NCI-H2196 (cell line): ENCODE results near the gene PTTG1IP2.

Experiments used
- DNase-seq: peaks from one replicate; lab custom pipeline; 2025; ENCODE audit not compliant: unreplicated experiment; lab: John Stamatoyannopoulos, UW

PTTG1IP2 gene

DNA sequence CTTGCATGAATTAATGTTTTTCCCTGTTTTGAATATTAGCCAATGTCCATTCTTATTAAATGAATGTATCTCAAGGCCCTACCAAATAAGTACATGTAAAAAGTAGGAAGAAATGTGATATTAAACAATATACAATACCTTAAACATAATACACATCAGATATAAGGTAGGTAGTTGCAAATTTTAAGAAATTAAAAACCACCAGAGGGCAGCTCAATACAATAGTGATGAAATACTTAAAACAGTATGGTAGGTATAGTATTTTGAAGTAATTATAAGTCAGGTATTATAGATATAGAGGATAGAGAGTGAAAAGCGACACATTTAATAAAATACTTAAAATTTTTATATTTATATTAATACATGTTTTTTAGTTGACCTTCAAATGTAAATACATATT, 83.1 kb downstream of the PTTG1IP2 start:
- no peak for DNase-seq

DNA sequence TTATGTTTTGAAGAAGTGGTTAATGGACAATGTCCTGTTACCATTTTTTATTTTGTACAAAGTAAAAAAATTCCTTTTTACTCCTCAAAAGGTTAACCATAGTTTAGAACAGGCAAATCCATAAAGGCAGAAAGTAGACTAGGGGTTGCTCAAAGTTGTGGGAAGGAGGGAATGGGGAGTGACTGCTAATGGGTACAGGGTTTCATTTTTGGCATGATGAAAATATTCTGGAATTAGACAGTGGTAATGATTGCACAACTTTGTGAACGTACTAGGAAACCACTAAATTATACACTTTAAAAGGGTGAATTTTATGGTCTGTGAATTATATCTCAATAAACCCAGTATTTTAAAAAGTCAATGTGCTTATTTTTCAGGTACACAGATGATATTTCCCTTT, 91.3 kb downstream of the PTTG1IP2 start:
- DNase-seq, result no peak
